A673 (cell line): ENCODE data around the gene CBX8. TPM values are rescaled to one million over a fixed set of nuclear protein-coding genes. Genes with fewer than 3 reads are reported as not detected.

Experiments
- BruUV-seq: library from RNA; stranded (reverse); fragments of 400-500 nt; replicated peaks from 2 replicates; lab custom pipeline; 2021; lab: Mats Ljungman, UMichigan
- CTCF ChIA-PET: fragments of 300-600 bp; sonication (Branson Sonifier 250); formaldehyde crosslinking; loops from one replicate; lab custom pipeline; 2022; ENCODE audit warnings: antibody characterized with exemption; lab: Charles Lee
- POLR2A ChIA-PET: fragments of 300-600 bp; sonication (Branson Sonifier 250); formaldehyde crosslinking; loops from one replicate; lab custom pipeline; 2022; ENCODE audit warnings: antibody characterized with exemption; ENCODE audit not compliant: low non-redundant PET; lab: Charles Lee
- DNase-seq: peaks from one replicate; pipeline ENCODE4 v3.0.0-alpha.2; 2015; ENCODE audit warnings: low spot score
- H3K27ac ChIP-seq: fragments of 200-600 bp; sonication (generic); 2 replicates; pipeline ENCODE4 v1.5.1; 2016; ENCODE audit warnings: mixed run types, low read depth, mild to moderate bottlenecking, mixed read lengths, antibody characterized with exemption, low read length; ENCODE audit not compliant: poor library complexity, severe bottlenecking
- H3K27me3 ChIP-seq: fragments of 200-600 bp; sonication (generic); replicated peaks from 2 replicates; pipeline ENCODE4 v1.6.1; 2017; ENCODE audit warnings: mixed run types, low read depth, mild to moderate bottlenecking, mixed read lengths, antibody characterized with exemption, low read length; ENCODE audit not compliant: insufficient read depth, poor library complexity
- H3K36me3 ChIP-seq: fragments of 200-600 bp; sonication (generic); 2 replicates; pipeline ENCODE4 v1.6.1; 2016; ENCODE audit warnings: mixed run types, mild to moderate bottlenecking, mixed read lengths, antibody characterized with exemption, low read length; ENCODE audit not compliant: insufficient read depth, poor library complexity, severe bottlenecking
- H3K4me1 ChIP-seq: fragments of 200-600 bp; sonication (generic); 2 replicates; pipeline ENCODE4 v1.6.1; 2017; ENCODE audit warnings: mixed run types, mild to moderate bottlenecking, mixed read lengths, antibody characterized with exemption, low read length; ENCODE audit not compliant: insufficient read depth, poor library complexity, severe bottlenecking
- H3K4me3 ChIP-seq: fragments of 200-600 bp; sonication (generic); 2 replicates; pipeline ENCODE4 v1.5.1; 2016; ENCODE audit warnings: low read depth, mixed run types, mild to moderate bottlenecking, mixed read lengths, low read length; ENCODE audit not compliant: poor library complexity, severe bottlenecking
- H3K9me3 ChIP-seq: fragments of 200-600 bp; sonication (generic); 2 replicates; pipeline ENCODE4 v1.6.1; 2016; ENCODE audit warnings: mixed run types, low read depth, mild to moderate bottlenecking, mixed read lengths, antibody characterized with exemption, low read length; ENCODE audit not compliant: poor library complexity, severe bottlenecking
- CTCF ChIP-seq: fragments of 300-800, 200-600 bp; sonication (generic); conservative IDR thresholded peaks from 2 replicates; pipeline ENCODE4 v1.5.1; 2017; ENCODE audit warnings: low read depth, mild to moderate bottlenecking, antibody characterized with exemption, low read length, moderate library complexity, mixed read lengths
- EZH2 ChIP-seq: fragments of 200-600 bp; sonication (generic); IDR thresholded peaks from 2 replicates; pipeline ENCODE4 v1.6.1; 2017; ENCODE audit warnings: borderline replicate concordance, low read depth, mild to moderate bottlenecking, mixed read lengths, antibody characterized with exemption, low read length; ENCODE audit not compliant: poor library complexity, severe bottlenecking
- intact Hi-C: fragments of 100-400 bp; cut with micrococcal nuclease; formaldehyde crosslinking; loops from one replicate; pipeline ENCODE4 v1.10.0; 2022; ENCODE audit not compliant: unreplicated experiment
- total RNA-seq: library from RNA; stranded (reverse); gene quantifications from 2 replicates; pipeline ENCODE4 v1.2.3, GENCODE V29; 2021

CBX8 gene
- total RNA-seq, 1 experiment from 2014 or later: 27.0 TPM

GRCh38 chr17:79801156-79802038 is 4.5 kb upstream of the CBX8 start:
- no peaks in the 10 kb centered on the region for H3K27me3 ChIP-seq
- peak overlapping the region; percentile 45 for H3K4me3 ChIP-seq
- ChIA-PET POLR2A (interaction anchor here (0.6 kb wide), 2 partner anchors 38 to 150 kb away, joined by 3 read pairs; partner anchors contain the start of gene CBX4), CTCF (interaction anchor here (0.5 kb wide), 1 partner anchor 196 kb away, joined by 8 read pairs; no protein-coding TSS in a partner anchor)
- H3K36me3 ChIP-seq: no peaks in the 10 kb centered on the region
- intact Hi-C loops: no loop called here
- TF ChIP-seq EZH2 (no peak), CTCF (no peak)
- BruUV-seq: no TSS peak
- H3K27ac ChIP-seq: peak overlapping the region; percentile 73
- no peak for DNase-seq
- H3K9me3 ChIP-seq: no peaks in the 10 kb centered on the region
- peaks cover 66% of the 10 kb centered on the region for H3K4me1 ChIP-seq

- intact Hi-C loops: no loop called here
- H3K4me1 ChIP-seq: peaks cover 62% of the 10 kb centered on the region
- H3K9me3 ChIP-seq: no peaks in the 10 kb centered on the region
- peaks cover 4% of the 10 kb centered on the region for H3K36me3 ChIP-seq
- no TSS peak for BruUV-seq
- ChIA-PET CTCF (interaction anchor here (0.7 kb wide), 1 partner anchor 11 kb away, joined by 3 read pairs; no protein-coding TSS in a partner anchor), POLR2A (interaction anchor here (0.6 kb wide), 1 partner anchor 39 kb away, joined by 3 read pairs; the partner anchor contains the start of gene CBX4)
- H3K27me3 ChIP-seq: no peaks in the 10 kb centered on the region
- peak overlapping the region; percentile 73 for H3K27ac ChIP-seq
- peak; percentile 92 for DNase-seq
- peak overlapping the region; percentile 45 for H3K4me3 ChIP-seq
- TF ChIP-seq EZH2: no peak
- TF ChIP-seq CTCF: no peak
These were observed 3.7 kb upstream of the CBX8 start for GRCh38 chr17:79800325-79801155.
